Measurements from ENCODE around the gene NR1I2.

NR1I2 gene

DNA sequence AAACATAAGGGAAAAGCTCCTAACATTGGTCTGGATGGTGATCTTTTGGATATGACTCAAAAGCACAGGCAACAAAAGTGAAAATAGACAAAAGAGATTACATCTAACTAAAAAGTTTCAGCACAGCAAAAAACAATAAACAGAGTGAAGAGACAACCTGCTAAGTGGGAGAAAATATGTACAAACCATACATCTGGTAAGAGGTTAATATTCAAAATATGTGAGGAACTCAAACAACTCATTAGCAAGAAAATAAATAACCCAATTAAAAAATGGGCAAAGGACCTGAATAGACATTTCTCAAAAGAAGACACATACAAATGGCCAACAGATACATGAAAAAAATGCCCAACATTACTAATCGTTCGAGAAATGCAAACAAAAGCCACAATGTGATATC, 19.0 kb upstream of the NR1I2 start:
- H3K27ac ChIP-seq (ENCODE audit: low read length): no peak overlapping the region
- H3K4me3 ChIP-seq (ENCODE audit: low read length): no peak overlapping the region
- no peaks in the 10 kb centered on the region for H3K27me3 ChIP-seq (ENCODE audit: control insufficient read depth, insufficient read depth, low read length)
- no peak overlapping the region for H3K9ac ChIP-seq (ENCODE audit: low read length)
- no peaks in the 10 kb centered on the region for H3K4me1 ChIP-seq (ENCODE audit: control insufficient read depth, low read depth, low read length)
- H3K36me3 ChIP-seq (ENCODE audit: control insufficient read depth, low read depth, low read length): no peaks in the 10 kb centered on the region
- no peaks in the 10 kb centered on the region for H3K9me3 ChIP-seq (ENCODE audit: control insufficient read depth, low read depth, low read length)

GRCh38 chr3:119763466-119763865, 18.4 kb upstream of the NR1I2 start:
- Histone ChIP-seq H3K27ac (ENCODE audit: low read length) (no peak overlapping the region), H3K4me1 (ENCODE audit: control insufficient read depth, low read depth, low read length) (no peaks in the 10 kb centered on the region), H3K36me3 (ENCODE audit: control insufficient read depth, low read depth, low read length) (no peaks in the 10 kb centered on the region), H3K9ac (ENCODE audit: low read length) (no peak overlapping the region), H3K4me3 (ENCODE audit: low read length) (no peak overlapping the region), H3K27me3 (ENCODE audit: control insufficient read depth, insufficient read depth, low read length) (no peaks in the 10 kb centered on the region), H3K9me3 (ENCODE audit: control insufficient read depth, low read depth, low read length) (no peaks in the 10 kb centered on the region)

- Histone ChIP-seq H3K9me3 (ENCODE audit: control insufficient read depth, low read depth, low read length) (no peaks in the 10 kb centered on the region), H3K27me3 (ENCODE audit: control insufficient read depth, insufficient read depth, low read length) (no peaks in the 10 kb centered on the region), H3K4me3 (ENCODE audit: low read length) (no peak overlapping the region), H3K4me1 (ENCODE audit: control insufficient read depth, low read depth, low read length) (no peaks in the 10 kb centered on the region), H3K9ac (ENCODE audit: low read length) (no peak overlapping the region), H3K36me3 (ENCODE audit: control insufficient read depth, low read depth, low read length) (no peaks in the 10 kb centered on the region), H3K27ac (ENCODE audit: low read length) (no peak overlapping the region)
These were observed 16.7 kb upstream of the NR1I2 start for GRCh38 chr3:119765239-119765638.

GRCh38 chr3:119767936-119768601, 13.8 kb upstream of the NR1I2 start:
- H3K27ac ChIP-seq (ENCODE audit: low read length): no peak overlapping the region
- no peaks in the 10 kb centered on the region for H3K36me3 ChIP-seq (ENCODE audit: control insufficient read depth, low read depth, low read length)
- no peaks in the 10 kb centered on the region for H3K9me3 ChIP-seq (ENCODE audit: control insufficient read depth, low read depth, low read length)
- no peaks in the 10 kb centered on the region for H3K27me3 ChIP-seq (ENCODE audit: control insufficient read depth, insufficient read depth, low read length)
- no peaks in the 10 kb centered on the region for H3K4me1 ChIP-seq (ENCODE audit: control insufficient read depth, low read depth, low read length)
- H3K9ac ChIP-seq (ENCODE audit: low read length): no peak overlapping the region
- H3K4me3 ChIP-seq (ENCODE audit: low read length): no peak overlapping the region

- Histone ChIP-seq H3K27me3 (ENCODE audit: control insufficient read depth, insufficient read depth, low read length) (no peaks in the 10 kb centered on the region), H3K36me3 (ENCODE audit: control insufficient read depth, low read depth, low read length) (no peaks in the 10 kb centered on the region), H3K4me3 (ENCODE audit: low read length) (no peak overlapping the region)
These were observed 13.1 kb upstream of the NR1I2 start for GRCh38 chr3:119768668-119769393.

GRCh38 chr3:119769394-119770149, 12.3 kb upstream of the NR1I2 start:
- Histone ChIP-seq H3K4me1 (ENCODE audit: control insufficient read depth, low read depth, low read length) (peaks cover 3% of the 10 kb centered on the region), H3K9me3 (ENCODE audit: control insufficient read depth, low read depth, low read length) (no peaks in the 10 kb centered on the region), H3K27ac (ENCODE audit: low read length) (no peak overlapping the region), H3K9ac (ENCODE audit: low read length) (no peak overlapping the region), H3K36me3 (ENCODE audit: control insufficient read depth, low read depth, low read length) (no peaks in the 10 kb centered on the region), H3K27me3 (ENCODE audit: control insufficient read depth, insufficient read depth, low read length) (no peaks in the 10 kb centered on the region), H3K4me3 (ENCODE audit: low read length) (no peak overlapping the region)

More at GRCh38 chr3:119768668-119769393, 13.1 kb upstream of the NR1I2 start:
- Histone ChIP-seq H3K9ac (ENCODE audit: low read length) (no peak overlapping the region), H3K4me1 (ENCODE audit: control insufficient read depth, low read depth, low read length) (no peaks in the 10 kb centered on the region), H3K27ac (ENCODE audit: low read length) (no peak overlapping the region), H3K9me3 (ENCODE audit: control insufficient read depth, low read depth, low read length) (no peaks in the 10 kb centered on the region)

DNA sequence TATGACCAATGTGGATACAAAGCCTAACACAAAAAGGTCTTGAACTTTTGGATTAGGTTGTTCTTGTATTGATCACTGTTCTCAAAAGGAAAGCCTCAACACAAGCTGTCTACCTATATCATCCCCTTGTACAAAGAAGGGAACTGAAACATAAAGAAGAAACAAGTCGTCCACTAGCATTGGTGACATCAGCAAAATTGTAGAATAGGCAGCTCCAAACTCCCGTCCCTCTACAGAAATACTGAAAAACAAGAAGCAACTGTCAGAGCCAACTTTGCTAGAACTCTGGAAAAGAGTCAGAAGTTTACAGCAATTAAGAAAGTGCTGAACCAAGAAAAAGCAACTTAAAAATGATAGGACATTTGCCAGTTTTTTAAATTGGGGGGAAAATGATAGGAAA, 7.5 kb upstream of the NR1I2 start:
- no peak overlapping the region for H3K27ac ChIP-seq (ENCODE audit: low read length)
- no peak overlapping the region for H3K4me3 ChIP-seq (ENCODE audit: low read length)

DNA sequence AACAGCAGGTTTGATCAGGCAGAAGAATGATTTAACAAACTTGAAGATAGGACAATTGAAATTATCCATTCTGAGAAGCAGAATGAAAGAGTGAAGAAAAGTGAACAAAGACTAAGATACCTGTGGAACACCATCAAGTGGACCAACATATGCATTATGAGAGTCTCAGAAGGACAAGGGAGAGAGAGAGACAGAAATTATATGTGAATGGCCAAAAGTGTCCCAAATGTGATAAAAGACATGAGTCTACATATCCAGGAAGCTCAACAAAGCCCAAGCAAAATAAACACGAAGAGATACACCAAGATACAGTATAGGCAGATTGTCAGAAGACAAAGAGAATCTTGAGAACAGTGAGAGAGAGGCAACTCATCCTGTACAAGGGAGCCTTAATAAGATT, 5.6 kb upstream of the NR1I2 start:
- Histone ChIP-seq H3K4me3 (ENCODE audit: low read length) (no peak overlapping the region), H3K27me3 (ENCODE audit: control insufficient read depth, insufficient read depth, low read length) (no peaks in the 10 kb centered on the region), H3K9ac (ENCODE audit: low read length) (no peak overlapping the region), H3K36me3 (ENCODE audit: control insufficient read depth, low read depth, low read length) (no peaks in the 10 kb centered on the region), H3K9me3 (ENCODE audit: control insufficient read depth, low read depth, low read length) (no peaks in the 10 kb centered on the region), H3K27ac (ENCODE audit: low read length) (no peak overlapping the region), H3K4me1 (ENCODE audit: control insufficient read depth, low read depth, low read length) (peaks cover 5% of the 10 kb centered on the region)

More for the DNA sequence above, 7.5 kb upstream of the NR1I2 start:
- Histone ChIP-seq H3K9me3 (ENCODE audit: control insufficient read depth, low read depth, low read length) (no peaks in the 10 kb centered on the region), H3K27me3 (ENCODE audit: control insufficient read depth, insufficient read depth, low read length) (no peaks in the 10 kb centered on the region), H3K36me3 (ENCODE audit: control insufficient read depth, low read depth, low read length) (no peaks in the 10 kb centered on the region), H3K9ac (ENCODE audit: low read length) (no peak overlapping the region), H3K4me1 (ENCODE audit: control insufficient read depth, low read depth, low read length) (peaks cover 5% of the 10 kb centered on the region)

DNA sequence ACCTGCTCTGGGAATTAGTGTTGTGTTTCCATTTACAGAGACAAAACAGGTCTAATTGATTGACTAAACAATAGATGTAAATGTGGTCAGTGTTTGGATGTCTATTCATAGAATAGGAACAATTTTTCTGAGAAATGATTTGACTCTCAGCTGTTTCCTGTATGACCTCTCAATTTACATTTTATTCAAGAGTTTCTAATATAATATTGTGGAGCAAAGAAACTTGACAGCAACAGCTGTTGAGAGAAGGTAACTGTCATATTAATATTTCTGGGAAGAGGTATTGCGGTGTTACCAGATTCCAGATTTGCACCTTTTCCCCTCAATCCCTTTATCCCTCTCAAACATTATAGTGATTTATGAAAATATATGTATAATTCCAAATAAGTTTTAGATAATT, 3.7 kb upstream of the NR1I2 start:
- Histone ChIP-seq H3K9me3 (ENCODE audit: control insufficient read depth, low read depth, low read length) (no peaks in the 10 kb centered on the region), H3K4me1 (ENCODE audit: control insufficient read depth, low read depth, low read length) (peaks cover 5% of the 10 kb centered on the region), H3K36me3 (ENCODE audit: control insufficient read depth, low read depth, low read length) (no peaks in the 10 kb centered on the region), H3K4me3 (ENCODE audit: low read length) (no peak overlapping the region), H3K9ac (ENCODE audit: low read length) (no peak overlapping the region), H3K27ac (ENCODE audit: low read length) (no peak overlapping the region), H3K27me3 (ENCODE audit: control insufficient read depth, insufficient read depth, low read length) (no peaks in the 10 kb centered on the region)

DNA sequence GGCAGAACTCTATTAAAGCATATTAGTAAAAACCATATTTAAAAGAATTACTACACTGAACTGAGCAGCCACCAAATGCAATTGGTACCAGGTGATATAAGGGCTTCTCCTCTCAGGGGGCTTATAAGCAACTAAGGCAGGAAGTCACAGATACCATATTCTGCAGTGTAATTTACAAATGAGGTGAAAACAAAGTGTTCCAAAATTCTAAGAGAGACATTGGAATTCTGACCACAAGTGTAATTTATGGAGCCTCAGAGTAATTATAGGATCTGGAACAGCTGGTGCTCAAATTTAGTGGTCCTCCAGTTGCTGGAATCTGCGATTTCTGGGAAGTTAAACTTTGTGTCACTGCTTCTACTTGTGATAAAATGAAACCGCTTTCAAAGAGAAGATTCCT, 3.1 kb upstream of the NR1I2 start:
- Histone ChIP-seq H3K9me3 (ENCODE audit: control insufficient read depth, low read depth, low read length) (no peaks in the 10 kb centered on the region), H3K27me3 (ENCODE audit: control insufficient read depth, insufficient read depth, low read length) (no peaks in the 10 kb centered on the region), H3K36me3 (ENCODE audit: control insufficient read depth, low read depth, low read length) (no peaks in the 10 kb centered on the region), H3K4me1 (ENCODE audit: control insufficient read depth, low read depth, low read length) (peaks cover 5% of the 10 kb centered on the region), H3K27ac (ENCODE audit: low read length) (no peak overlapping the region), H3K4me3 (ENCODE audit: low read length) (no peak overlapping the region), H3K9ac (ENCODE audit: low read length) (no peak overlapping the region)

GRCh38 chr3:119779731-119780383, 2.0 kb upstream of the NR1I2 start:
- H3K9me3 ChIP-seq (ENCODE audit: control insufficient read depth, low read depth, low read length): no peaks in the 10 kb centered on the region
- no peaks in the 10 kb centered on the region for H3K4me1 ChIP-seq (ENCODE audit: control insufficient read depth, low read depth, low read length)
- no peak overlapping the region for H3K27ac ChIP-seq (ENCODE audit: low read length)
- no peak overlapping the region for H3K9ac ChIP-seq (ENCODE audit: low read length)
- no peak overlapping the region for H3K4me3 ChIP-seq (ENCODE audit: low read length)
- H3K27me3 ChIP-seq (ENCODE audit: control insufficient read depth, insufficient read depth, low read length): no peaks in the 10 kb centered on the region
- H3K36me3 ChIP-seq (ENCODE audit: control insufficient read depth, low read depth, low read length): no peaks in the 10 kb centered on the region
